Measurements from ENCODE around the gene AKR1D1. TPM values are rescaled to one million over a fixed set of nuclear protein-coding genes. Genes with fewer than 3 reads are reported as not detected.

Gene AKR1D1
- total RNA-seq, 1 experiment from 2014 or later = 0.10 TPM

DNA sequence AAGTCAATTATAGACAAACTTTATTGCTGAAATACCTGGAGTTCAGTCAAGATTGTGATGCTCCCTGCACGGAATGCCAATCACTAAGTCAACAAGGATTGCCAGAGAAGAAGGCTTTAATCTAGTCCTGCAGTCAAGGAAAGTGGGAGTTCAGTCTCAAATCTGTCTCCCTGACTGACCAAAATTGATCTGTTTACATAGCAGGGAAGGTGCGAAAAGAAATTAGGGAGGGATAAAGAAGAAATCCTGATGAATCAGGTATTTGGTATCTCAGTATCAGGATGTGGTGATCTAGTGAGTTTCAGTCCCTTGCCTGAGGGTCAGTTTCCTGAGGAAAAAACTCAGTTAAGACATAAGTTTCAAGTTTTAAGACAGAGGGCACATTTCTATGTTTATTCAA, 2.1 kb upstream of the AKR1D1 start:
- Histone ChIP-seq H3K27me3 (ENCODE audit: insufficient read depth, low read length) (no peaks in the 10 kb centered on the region), H3K27ac (ENCODE audit: low read depth, low read length) (no peak overlapping the region), H3K4me2 (ENCODE audit: low read length) (no peak overlapping the region), H3K9me2 (ENCODE audit: insufficient read depth) (no peaks in the 10 kb centered on the region), H4K20me1 (ENCODE audit: insufficient read depth) (no peaks in the 10 kb centered on the region), H3K79me2 (ENCODE audit: insufficient read depth, low read length) (no peaks in the 10 kb centered on the region), H3K9me3 (ENCODE audit: control insufficient read depth in 1 of 2, insufficient read depth in 1 of 2, low read depth in 1 of 2, low read length in 2 of 2) (no peaks in the 10 kb centered on the region; a peak in 1 of 4 replicates), H3K4me1 (ENCODE audit: control insufficient read depth in 1 of 2, insufficient read depth in 2 of 2, low read length in 2 of 2) (no peaks in the 10 kb centered on the region), H2AFZ (ENCODE audit: low read depth, low read length, poor library complexity, severe bottlenecking) (no peak overlapping the region), H3K9ac (ENCODE audit: low read length) (no peak overlapping the region), H3K36me3 (ENCODE audit: control insufficient read depth in 1 of 2, insufficient read depth in 2 of 2, low read length in 2 of 2) (no peaks in the 10 kb centered on the region), H3K4me3 (replicated peaks in 1 of 2; ENCODE audit: low read depth in 1 of 2, low read length in 2 of 2) (no peak overlapping the region)
- RAD21 ChIA-PET (ENCODE audit: low non-redundant PET in 1 of 2, low total read pairs in 2 of 2, uncharacterized antibody in 2 of 2, unreplicated experiment in 2 of 2) = no interaction called here
- POLR2A ChIA-PET = no interaction called here
- TF ChIP-seq, protein P1, sequence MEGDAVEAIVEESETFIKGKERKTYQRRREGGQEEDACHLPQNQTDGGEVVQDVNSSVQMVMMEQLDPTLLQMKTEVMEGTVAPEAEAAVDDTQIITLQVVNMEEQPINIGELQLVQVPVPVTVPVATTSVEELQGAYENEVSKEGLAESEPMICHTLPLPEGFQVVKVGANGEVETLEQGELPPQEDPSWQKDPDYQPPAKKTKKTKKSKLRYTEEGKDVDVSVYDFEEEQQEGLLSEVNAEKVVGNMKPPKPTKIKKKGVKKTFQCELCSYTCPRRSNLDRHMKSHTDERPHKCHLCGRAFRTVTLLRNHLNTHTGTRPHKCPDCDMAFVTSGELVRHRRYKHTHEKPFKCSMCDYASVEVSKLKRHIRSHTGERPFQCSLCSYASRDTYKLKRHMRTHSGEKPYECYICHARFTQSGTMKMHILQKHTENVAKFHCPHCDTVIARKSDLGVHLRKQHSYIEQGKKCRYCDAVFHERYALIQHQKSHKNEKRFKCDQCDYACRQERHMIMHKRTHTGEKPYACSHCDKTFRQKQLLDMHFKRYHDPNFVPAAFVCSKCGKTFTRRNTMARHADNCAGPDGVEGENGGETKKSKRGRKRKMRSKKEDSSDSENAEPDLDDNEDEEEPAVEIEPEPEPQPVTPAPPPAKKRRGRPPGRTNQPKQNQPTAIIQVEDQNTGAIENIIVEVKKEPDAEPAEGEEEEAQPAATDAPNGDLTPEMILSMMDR (IDR thresholded peaks at IDR 0.05 in 2 of 3, conservative IDR thresholded peaks at IDR 0.05 in 1 of 3; ENCODE audit: borderline replicate concordance in 1 of 3, insufficient read depth in 1 of 3, low read depth in 2 of 3, low read length in 2 of 3) = no peak
- no peak for TF ChIP-seq TCF7L2 (IDR thresholded peaks at IDR 0.05; ENCODE audit: borderline replicate concordance, extremely low read depth, insufficient read depth, insufficient read length)
- TF ChIP-seq, protein P2, sequence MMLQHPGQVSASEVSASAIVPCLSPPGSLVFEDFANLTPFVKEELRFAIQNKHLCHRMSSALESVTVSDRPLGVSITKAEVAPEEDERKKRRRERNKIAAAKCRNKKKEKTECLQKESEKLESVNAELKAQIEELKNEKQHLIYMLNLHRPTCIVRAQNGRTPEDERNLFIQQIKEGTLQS (IDR thresholded peaks at IDR 0.05) = no peak
- no peak for TF ChIP-seq EZH2phosphoT487 (IDR thresholded peaks at IDR 0.05; ENCODE audit: borderline replicate concordance)
- no peak for TF ChIP-seq EZH2 (IDR thresholded peaks at IDR 0.05)
- no peak for TF ChIP-seq CEBPB (IDR thresholded peaks at IDR 0.05; ENCODE audit: low read depth)
- no peak for TF ChIP-seq RAD21 (IDR thresholded peaks at IDR 0.05; ENCODE audit: low read depth)
- TF ChIP-seq ELF1 (IDR thresholded peaks at IDR 0.05; ENCODE audit: borderline replicate concordance, low read depth) = no peak
- TF ChIP-seq ZNF274 (IDR thresholded peaks at IDR 0.05; ENCODE audit: low read depth, low read length) = no peak
- no peak for TF ChIP-seq SRF (IDR thresholded peaks at IDR 0.05; ENCODE audit: low read depth)
- no peak for TF ChIP-seq YY1 (IDR thresholded peaks at IDR 0.05; ENCODE audit: extremely low read depth, insufficient replicate concordance, low read depth, low read length)
- no peak for TF ChIP-seq ZFX (IDR thresholded peaks at IDR 0.05)
- no peak for TF ChIP-seq JUND (IDR thresholded peaks at IDR 0.05)
- no peak for TF ChIP-seq FOSL1 (IDR thresholded peaks at IDR 0.05; ENCODE audit: low read depth)
- TF ChIP-seq POLR2AphosphoS5 (IDR thresholded peaks at IDR 0.05; ENCODE audit: low read depth, low read length) = no peak
- no peak for TF ChIP-seq SIN3A (IDR thresholded peaks at IDR 0.05; ENCODE audit: low read depth)
- TF ChIP-seq, protein P3, sequence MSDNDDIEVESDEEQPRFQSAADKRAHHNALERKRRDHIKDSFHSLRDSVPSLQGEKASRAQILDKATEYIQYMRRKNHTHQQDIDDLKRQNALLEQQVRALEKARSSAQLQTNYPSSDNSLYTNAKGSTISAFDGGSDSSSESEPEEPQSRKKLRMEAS (IDR thresholded peaks at IDR 0.05) = no peak
- TF ChIP-seq, protein P4, sequence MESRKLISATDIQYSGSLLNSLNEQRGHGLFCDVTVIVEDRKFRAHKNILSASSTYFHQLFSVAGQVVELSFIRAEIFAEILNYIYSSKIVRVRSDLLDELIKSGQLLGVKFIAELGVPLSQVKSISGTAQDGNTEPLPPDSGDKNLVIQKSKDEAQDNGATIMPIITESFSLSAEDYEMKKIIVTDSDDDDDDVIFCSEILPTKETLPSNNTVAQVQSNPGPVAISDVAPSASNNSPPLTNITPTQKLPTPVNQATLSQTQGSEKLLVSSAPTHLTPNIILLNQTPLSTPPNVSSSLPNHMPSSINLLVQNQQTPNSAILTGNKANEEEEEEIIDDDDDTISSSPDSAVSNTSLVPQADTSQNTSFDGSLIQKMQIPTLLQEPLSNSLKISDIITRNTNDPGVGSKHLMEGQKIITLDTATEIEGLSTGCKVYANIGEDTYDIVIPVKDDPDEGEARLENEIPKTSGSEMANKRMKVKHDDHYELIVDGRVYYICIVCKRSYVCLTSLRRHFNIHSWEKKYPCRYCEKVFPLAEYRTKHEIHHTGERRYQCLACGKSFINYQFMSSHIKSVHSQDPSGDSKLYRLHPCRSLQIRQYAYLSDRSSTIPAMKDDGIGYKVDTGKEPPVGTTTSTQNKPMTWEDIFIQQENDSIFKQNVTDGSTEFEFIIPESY (IDR thresholded peaks at IDR 0.05; ENCODE audit: extremely low read depth, insufficient replicate concordance, low read length) = no peak
- CTCF ChIA-PET = no interaction called here
- ATAC-seq = no peak
- DNase-seq (ENCODE audit: low read depth, low spot score) = no peak
- no TSS peak for BruUV-seq (replicated peaks)
- intact Hi-C loops (cut with micrococcal nuclease) = no loop called here
